Measurements from ENCODE around the gene TBXAS1. TPM values are rescaled to one million over a fixed set of nuclear protein-coding genes. Genes with fewer than 3 reads are reported as not detected.

The TBXAS1 gene
- total RNA-seq, 4 donors from 2014 or later = 23.0 to 128 (median 47.3) TPM

- TF ChIP-seq CTCF (IDR thresholded peaks at IDR 0.05; ENCODE audit: low read depth) = no peak
Measured at GRCh38 chr7:140000666-140001268, 171.7 kb downstream of the TBXAS1 start.

GRCh38 chr7:140003913-140004382 lies 174.9 kb downstream of the TBXAS1 start:
- no peak for TF ChIP-seq CTCF (IDR thresholded peaks at IDR 0.05; ENCODE audit: low read depth)

GRCh38 chr7:140004672-140005071 lies 175.6 kb downstream of the TBXAS1 start:
- no peak for TF ChIP-seq CTCF (IDR thresholded peaks at IDR 0.05; ENCODE audit: low read depth)

- no peak for TF ChIP-seq CTCF (IDR thresholded peaks at IDR 0.05; ENCODE audit: low read depth)
Measured at GRCh38 chr7:140005341-140005740, 176.3 kb downstream of the TBXAS1 start.

GRCh38 chr7:140005754-140006503 lies 176.9 kb downstream of the TBXAS1 start:
- no peak for TF ChIP-seq CTCF (IDR thresholded peaks at IDR 0.05; ENCODE audit: low read depth)

- TF ChIP-seq CTCF (IDR thresholded peaks at IDR 0.05; ENCODE audit: low read depth) = no peak
Measured at GRCh38 chr7:140006600-140006999, 177.5 kb downstream of the TBXAS1 start.

- no peak for TF ChIP-seq CTCF (IDR thresholded peaks at IDR 0.05; ENCODE audit: low read depth)
Measured at GRCh38 chr7:140007051-140007690, 178.1 kb downstream of the TBXAS1 start.
